Skin of body (tissue), 2 donors: Measurements from ENCODE around the gene POLR1D. TPM values are rescaled to one million over a fixed set of nuclear protein-coding genes. Genes with fewer than 3 reads are reported as not detected.
"Not testable (repeated sequence)": the region's sequence is repeated elsewhere in the genome, so short reads cannot be mapped to it uniquely, and the experiment has no call there.

Experiments used
- DNase-seq: peaks from one replicate; lab custom pipeline; 2025; lab: John Stamatoyannopoulos, UW
- total RNA-seq: library from RNA; depleted of rRNA; stranded (reverse); fragments of >200 nt; gene quantifications from one replicate; pipeline ENCODE4 v1.2.3, GENCODE V29; 2014

The POLR1D gene
- total RNA-seq, 1 donor from 2014 or later = 68.3 TPM

DNA sequence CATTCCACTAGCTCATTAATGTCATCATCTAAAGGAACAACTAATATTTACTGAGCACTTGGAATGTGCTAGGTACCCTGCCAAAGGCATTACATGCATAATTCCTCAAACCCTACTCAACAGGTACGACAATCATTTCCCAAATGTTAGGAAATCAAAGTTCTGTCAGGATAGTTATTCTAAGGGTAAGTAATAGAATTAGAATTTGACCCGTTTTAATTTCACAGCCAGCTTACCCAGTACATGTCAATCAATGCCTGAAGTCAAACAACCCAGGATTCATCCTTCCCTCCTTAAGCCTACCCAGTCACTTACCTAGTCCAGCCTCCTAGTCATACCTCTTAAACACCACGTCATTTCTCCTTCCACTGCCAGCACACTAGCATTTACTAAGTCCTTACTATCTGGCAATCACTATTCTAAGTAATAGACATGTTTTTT, 3.8 kb upstream of the POLR1D start:
- DNase-seq = no peak

DNA sequence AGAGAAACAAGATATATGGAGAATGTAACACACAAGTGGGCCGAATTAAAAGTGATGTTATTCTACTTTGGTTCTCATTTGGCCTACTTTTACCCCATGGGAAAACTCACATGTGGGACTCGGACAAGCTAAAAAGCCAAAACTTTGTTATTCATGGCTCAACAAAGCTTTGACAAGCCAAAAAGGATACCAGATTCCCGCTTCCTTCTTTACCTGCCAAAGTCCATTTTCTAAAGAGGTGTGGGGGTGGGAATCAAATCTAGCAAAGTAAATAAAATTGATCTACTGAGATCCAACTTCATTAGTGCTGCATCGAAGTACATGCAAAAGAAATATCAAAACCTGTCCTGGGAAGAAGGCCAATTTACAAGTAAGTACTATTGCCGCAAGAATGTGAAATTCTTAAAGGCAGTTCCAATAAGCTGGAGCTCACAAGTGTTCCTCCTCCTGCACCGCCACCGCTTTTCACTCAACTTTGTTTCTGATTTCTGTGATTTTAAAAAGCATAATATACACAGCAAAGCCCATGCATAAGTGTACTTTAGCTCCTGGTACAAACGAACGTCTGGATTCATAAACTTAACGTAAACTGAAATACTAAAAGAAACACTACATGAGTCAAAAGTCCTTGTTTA, 2.5 kb upstream of the POLR1D start:
- no peak for DNase-seq

DNA sequence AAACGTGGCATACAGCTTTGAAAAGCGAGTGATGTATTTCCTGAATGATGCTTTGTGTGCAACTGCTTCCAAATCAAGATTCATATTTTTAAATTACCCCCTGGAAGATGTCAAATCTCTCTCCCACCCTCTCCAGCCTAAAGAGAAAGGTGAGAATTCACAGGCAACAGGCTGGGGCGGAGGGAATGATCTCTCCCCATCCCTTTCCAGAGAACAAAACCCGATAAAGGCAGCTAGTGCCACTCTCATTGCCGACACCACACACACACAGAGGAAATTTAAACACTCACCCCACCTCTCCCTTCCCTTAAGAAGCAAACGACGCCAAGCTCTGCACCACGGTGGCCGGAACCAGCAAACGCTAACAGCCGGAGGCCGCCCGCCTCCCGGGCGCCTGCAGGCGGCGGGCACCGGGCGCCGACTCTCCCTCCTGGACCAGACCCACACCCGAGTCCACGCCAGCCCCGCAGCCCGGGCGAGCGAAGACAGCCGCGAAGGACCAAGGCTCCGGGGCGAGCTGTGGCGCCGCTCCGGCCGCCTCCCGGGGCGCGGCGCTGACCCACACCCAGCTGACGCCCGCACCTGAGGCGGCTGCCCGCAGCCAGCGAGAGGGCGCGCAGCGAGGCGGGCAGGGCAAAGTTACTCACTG, 1.8 kb upstream of the POLR1D start:
- DNase-seq = peak; percentile 15

DNA sequence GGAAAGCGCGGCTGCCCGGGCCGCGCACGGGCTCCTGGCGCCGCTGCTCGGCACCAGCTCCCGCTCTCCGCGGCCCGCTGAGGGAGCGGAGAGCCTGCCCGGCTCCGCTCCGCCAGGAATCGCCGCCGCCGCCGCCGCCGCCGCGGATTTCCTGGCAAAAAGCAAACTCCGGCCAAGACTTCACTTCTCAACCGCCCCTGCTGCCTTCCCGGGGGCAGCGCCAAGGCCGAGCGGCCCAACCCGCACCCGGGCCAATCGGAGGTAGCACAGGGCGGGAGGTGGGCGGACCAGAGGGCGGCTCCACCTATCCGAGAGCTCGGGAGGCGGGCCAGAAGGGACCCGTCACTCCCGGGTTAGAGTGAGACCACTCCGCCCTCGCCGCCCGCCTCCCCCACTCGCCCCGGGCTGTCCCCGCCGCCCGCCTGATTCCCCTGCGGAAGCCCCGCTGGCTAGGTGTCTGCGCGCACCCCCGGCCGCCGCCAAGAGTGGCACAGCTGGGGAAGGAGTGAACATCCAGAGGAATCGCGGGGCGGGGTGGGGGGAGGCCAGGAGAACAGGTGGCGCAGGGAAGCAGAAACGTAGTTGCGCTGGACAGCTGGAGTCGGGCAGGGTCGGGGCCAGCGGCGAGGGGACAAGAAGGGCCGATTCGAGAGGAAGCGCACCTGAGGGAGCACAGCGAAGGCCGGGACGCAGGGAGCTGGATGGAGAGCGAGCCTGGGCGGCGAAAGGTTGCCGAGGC, 1.1 kb upstream of the POLR1D start, which contains the start of gene LNX2:
LNX2 (minus strand) TSS at position 153 of the 739 bp plus-strand sequence. CDS start 38,826 bp downstream, outside the sequence.
- peak; percentile 89 for DNase-seq

DNA sequence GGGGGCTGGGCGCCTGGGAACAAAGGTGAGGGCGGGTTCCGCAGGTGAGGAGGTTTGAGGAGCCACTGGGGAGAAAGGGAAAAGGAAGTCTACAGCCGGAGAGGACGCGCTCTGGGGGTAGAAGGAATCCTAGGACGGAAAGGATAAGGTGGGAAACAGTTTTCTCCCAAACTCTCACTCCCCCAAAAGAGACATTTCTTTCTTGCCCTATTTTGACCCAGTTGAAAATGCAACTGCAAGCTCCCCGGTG, 651 bp upstream of the POLR1D start:
- no peak for DNase-seq

DNA sequence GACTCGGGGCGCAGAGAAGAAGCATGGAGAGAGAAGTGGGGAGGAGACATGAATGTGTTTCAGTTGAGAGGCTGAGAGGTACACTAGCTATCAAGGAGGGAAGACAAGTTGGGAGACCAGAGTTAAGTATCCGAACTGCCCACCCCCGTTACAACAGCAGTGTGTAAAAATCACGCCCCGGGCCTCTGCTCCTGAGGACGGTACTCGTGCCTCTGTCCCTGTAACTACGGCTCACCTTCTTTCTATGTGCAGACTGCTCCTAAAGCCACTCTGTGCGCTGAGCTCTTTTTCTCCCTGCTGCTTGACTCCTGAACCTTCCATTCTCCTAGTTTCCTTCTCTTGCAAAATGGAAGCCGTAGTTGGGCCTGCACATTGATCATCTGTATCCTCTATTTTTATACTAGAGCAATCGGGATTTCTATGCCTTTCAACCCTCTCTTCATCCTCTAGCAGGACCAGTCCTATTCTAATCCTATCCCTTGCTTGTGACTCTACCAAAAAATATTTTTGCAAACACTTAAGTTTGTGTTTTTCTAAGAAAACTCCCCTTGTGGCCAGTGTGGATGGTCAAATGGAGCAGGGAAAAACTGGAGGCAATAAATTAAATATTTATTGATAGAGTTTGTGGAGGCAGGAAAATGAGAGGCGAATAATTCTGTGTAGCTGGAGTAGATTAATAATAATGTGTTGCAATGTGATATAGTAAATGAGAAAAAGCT, 569 bp downstream of the POLR1D start:
- no peak for DNase-seq

DNA sequence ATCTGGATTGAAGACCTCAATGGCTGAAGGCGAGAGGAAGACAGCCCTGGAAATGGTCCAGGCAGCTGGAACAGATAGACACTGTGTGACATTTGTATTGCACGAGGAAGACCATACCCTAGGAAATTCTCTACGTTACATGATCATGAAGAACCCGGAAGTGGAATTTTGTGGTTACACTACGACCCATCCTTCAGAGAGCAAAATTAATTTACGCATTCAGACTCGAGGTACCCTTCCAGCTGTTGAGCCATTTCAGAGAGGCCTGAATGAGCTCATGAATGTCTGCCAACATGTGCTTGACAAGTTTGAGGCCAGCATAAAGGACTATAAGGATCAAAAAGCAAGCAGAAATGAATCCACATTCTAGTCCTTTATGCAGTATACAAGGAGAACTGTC, 1.2 kb downstream of the POLR1D start:
- no peak for DNase-seq

DNA sequence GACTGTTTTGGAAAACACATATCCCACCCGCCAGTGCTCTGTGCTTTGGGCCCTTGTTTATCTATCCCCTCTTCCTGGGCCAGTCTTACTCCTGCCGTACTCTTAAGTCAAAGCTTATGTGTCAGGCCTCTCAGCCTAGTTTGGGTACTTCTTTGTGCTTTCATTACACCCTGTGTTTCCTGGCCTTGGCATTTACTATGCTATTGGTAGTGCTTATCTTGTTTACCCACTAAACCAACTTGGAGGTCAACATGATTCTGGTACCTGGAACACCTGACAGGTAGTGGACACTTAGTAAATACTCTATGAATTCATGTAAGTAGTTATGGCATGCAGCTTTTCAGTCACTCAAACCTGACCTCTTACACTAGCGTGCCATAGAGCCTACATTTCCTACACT, 2.4 kb downstream of the POLR1D start:
- no peak for DNase-seq

DNA sequence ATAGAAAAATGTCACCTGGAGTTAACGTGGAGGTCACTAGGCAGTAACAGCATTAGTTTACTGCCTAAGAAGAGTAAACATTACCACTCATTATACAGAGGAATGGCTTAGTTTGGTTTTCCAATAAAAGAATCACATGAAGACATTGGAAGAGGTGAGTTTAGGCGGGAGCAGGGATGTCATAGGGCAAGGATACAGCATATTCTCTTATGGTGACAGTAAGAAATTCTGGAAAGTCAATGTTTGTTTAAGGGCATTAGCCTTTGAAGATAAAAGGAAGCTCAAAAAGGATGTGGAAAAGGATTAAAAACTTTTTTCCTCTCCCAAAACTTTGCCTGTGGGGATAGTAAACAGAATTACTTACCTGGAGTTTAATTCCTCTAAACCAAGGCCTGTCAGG, 4.1 kb downstream of the POLR1D start:
- no peak for DNase-seq

DNA sequence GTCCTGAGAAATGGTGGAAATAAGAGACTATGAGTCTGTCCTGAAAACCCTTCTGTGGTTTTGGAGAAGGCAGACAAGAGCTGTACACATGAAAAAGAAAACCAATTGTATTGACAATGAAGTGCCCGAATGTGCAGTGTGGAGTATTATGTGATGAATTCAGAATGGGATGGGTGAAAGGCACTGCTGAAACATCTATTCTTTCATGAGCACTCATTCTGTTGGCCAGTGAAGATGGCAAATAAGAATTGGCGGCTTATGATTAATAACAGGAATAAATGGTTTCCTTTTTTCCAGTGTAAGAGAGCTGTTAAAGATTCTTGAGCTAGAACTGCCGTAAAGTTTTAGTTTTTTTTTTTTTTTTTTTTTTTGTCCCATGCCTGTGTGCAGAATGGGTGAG, 5.7 kb downstream of the POLR1D start:
- DNase-seq = no peak

DNA sequence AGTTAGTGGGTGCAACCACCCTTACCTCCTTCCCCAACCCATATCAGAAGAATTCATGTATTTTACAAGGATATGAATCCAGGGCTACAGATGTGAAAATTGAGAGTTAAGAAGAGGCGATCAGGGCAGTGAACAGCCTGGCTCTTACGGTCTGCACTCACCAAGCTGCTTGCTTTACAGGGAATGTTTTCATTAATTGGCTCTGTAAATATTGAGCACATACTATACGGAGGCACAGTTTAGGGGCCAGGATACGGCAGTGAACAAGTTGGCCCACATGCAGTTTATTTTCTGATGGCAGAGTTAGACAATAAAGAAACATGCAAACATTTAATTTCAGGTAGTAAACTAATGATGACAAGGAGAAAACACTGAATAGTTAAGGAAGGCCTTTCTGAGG, 6.4 kb downstream of the POLR1D start:
- DNase-seq = no peak

DNA sequence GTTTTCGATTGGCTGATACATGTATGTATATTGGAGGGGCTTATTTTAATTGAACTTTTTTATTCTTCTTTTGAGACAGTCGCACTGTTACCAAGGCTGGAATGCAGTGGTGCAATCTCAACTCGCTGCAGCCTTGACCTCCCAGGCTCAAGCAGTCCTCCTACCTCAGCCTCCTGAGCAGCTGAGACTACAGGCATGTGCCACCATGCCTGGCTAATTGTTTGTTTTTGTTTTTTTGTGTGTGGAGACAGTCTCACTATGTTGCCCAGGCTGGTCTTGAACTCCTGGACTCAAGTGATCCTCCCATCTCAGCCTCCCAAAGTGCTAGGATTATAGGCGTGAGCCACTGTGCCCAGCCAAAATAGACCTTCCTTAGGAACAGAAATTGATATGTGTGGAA, 7.1 kb downstream of the POLR1D start:
- not testable (repeated sequence) for DNase-seq

DNA sequence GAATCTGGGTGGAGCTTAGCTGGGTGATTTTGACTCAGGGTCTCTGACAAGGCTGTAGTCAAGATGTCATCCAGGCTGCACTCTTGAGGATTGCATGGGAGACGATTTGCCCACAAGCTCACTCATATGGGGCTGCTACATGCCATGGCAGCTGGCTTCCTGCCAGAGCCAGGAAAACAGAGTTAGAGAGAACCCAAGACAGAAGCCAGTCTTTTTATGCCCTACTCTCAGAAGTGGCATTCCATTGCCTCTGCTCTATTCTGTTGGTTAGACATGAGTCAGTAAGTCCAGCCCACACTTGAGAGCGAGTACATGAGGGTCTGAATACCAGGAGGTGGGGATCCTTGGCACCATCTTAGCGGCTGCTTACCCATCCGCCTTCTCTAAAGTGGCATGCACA, 9.5 kb downstream of the POLR1D start:
- no peak for DNase-seq

DNA sequence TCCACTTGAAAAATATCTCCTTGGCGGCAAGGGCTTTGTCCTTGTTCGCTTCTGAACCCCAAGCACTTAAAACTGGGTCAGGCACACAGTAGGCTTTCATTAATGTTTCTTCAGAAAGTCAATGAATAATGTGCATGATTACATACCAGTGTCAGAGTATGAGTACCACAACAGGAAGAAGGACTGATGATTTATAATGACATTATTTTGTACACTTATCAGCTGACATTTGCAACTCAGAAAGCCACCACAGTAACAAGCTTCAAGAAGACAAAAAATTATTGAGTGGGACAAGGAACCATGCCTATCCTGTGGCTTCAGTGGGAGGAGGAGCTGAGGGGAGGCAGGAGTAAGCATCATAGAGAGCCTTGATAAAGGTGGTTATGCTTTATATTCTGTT, 10.0 kb downstream of the POLR1D start:
- DNase-seq = no peak

DNA sequence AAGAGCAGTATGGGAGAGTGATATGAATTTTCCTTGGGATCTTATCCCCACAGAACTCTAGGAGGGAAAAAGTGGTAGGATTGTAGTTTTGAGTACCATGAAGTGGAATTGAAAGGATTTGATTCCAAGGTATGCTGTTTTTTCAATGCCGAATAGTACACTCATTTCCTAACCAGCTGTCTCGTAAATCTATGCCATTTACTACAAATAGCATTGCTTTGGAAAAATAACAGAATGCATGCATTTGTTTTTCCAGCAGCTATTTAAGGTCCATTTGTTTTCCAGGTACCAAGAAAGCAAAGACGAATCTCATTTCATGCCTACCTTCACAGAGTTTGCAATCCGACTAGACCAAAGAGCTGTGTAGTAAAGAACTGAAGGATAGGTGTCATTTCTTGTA, 10.5 kb downstream of the POLR1D start:
- no peak for DNase-seq

DNA sequence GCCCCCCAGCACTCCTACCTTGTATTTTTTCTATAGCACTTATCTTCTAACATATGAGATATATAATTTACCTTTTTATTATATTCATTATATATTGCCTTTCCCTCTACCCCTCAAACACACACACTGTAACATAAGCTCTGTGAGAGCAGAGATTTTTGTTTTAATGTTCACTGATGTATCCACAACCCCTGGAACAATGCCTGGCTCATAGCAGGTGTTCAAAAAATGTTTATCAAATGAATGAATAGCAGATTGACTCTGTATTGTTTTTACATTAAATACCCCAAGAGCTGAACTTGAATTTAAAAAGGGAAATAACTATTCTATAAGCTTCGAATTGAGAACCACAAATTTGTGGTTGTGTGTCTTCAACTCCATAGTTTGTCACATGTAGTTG, 11.0 kb downstream of the POLR1D start:
- DNase-seq = no peak

DNA sequence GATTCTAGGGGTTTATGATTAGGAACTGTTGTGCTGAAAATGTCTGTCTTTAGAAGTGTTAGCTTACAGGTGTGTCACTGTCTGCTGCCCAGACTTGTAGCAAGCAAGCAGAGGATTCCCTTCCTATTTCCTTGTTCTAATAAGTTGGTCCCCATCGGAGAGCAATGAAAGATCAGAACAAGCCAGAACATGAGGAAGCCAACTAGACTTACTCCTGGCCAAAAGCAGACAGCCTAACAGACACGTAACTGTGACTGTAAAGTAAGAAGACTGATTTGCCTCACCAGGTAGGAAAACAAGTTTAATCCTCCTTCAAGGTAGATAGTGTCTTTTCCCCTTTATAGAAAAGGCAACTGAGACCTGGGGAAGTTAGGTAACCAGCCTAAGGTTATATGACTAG, 12.5 kb downstream of the POLR1D start:
- DNase-seq = peak; percentile 20

DNA sequence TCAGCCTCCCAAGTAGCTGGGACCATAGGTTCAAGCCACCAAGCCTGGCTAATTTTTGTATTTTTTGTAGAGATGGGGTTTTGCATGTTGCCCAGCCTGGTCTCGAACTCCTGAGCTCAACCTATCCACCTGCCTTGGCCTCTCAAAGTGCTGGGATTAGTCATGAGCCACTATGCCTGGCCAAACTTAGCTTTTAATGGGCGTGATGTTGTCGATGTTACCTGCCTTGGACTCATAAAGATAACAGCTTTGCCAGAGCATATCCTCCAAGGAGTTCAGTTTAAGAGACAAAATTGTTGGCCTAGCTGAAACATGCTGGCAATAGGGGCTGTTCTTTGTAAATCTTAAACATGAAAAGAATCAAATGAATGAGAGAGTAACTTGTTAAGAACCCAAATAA, 13.1 kb downstream of the POLR1D start:
- DNase-seq = no peak

DNA sequence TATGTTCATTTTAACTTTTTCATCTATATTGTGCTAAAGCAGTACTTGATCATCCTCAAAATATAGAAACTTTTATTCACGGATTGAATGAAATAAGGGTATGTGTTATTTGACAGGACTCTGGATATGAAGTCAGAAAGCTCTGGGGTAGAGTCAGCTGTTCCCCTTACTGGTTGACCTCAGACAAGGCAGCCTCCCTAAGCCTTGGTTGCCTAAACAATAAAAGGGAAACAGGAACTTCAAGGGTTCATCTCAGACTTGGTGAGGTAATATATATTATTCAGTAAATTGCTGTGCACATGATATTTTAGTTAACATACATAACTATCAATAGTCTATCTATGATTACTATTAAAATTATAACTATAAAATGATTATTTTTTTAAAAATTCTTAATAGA, 13.6 kb downstream of the POLR1D start:
- DNase-seq = no peak

DNA sequence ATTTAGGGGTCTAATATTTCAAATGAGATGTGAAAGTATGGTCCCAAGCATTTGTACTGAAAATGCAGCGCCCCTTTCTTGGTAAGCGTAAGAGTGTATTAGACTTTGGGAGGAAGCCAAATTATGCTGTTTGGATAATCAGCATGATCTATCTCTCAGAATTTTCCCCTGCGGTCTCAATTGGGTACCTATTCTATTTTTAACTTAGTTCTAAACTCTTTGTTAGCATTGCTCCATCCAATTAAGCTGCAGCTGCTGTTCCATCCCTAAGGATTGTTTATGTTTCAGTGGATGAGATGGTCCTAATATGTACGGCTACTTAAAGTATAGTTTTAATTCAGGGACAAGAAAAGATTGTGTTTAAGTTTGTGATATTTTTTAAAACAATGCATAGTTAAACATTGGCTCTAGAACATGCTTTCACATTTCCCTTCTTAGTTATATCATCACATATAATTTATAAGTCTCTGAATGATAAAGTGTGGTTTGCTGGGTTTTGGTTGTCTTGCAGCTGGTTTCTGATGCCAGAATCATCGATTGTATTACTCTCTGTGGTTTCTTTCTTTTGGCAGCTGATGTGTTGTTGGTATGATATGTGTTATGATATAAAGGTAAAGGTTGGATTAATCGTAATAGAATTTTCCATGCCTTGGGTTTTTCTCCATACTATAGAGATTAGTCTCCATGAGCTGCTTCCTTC, 15.0 kb downstream of the POLR1D start:
- no peak for DNase-seq

DNA sequence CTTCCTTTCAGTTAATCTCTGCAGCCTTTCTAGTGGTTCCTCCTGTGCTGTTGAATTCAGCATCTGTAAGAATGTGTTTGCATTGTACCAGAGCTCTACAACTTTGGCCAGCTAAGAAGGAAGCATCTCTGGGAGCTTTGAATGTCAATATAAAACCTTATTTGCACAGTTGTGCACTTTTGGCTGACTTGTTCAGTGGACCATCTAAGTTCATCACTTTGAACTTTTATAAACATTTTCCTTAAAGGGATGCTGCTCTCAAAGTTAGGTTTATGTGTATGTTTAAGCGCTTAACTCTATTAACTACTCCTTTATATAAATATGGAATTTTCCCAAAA, 15.6 kb downstream of the POLR1D start:
- DNase-seq = no peak

DNA sequence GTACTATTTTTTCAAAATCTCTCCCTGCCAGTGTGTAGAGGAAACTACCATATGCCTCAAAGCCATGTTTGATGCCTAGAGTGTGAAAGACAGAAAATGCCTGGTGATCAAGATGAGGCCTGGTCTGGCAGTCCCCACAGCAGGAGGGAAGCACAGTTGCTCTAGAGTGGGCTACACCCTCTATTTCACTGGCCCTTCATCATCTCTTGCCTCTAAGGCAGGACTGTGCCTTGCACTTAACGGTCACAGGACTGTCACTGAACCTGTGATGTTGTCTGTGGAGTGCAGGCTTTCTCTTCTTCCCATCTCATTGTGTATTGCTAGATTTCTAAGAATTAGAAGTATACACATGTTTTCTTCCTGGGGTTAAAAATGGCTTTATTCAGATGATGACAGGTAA, 16.3 kb downstream of the POLR1D start:
- DNase-seq = no peak
